Effector memory CD4-positive, alpha-beta T cell (primary cell): Measurements from ENCODE around the gene CHRDL2.

Experiments
- DNase-seq, 3 donors: peaks; one replicate each; pipeline ENCODE4 v3.0.0-alpha.2; 2020
- H3K27ac ChIP-seq: 2 replicates; pipeline ENCODE4 v1.7.0; 2013; ENCODE audit warnings: mild to moderate bottlenecking, low read length, moderate library complexity; ENCODE audit not compliant: insufficient read depth, poor library complexity, severe bottlenecking
- H3K27me3 ChIP-seq: replicated peaks from 2 replicates; pipeline ENCODE4 v1.7.0; 2013; ENCODE audit warnings: mild to moderate bottlenecking, low read length; ENCODE audit not compliant: insufficient read depth, control insufficient read depth, poor library complexity, severe bottlenecking
- H3K36me3 ChIP-seq: 2 replicates; pipeline ENCODE4 v1.7.0; 2013; ENCODE audit warnings: mild to moderate bottlenecking, low read length, moderate library complexity; ENCODE audit not compliant: control insufficient read depth, insufficient read depth
- H3K4me1 ChIP-seq: 2 replicates; pipeline ENCODE4 v1.7.0; 2013; ENCODE audit warnings: low read length, mild to moderate bottlenecking; ENCODE audit not compliant: control insufficient read depth, insufficient read depth, poor library complexity, severe bottlenecking
- H3K4me3 ChIP-seq: 2 replicates; pipeline ENCODE4 v1.7.0; 2013; ENCODE audit warnings: low read length, low read depth, mild to moderate bottlenecking; ENCODE audit not compliant: insufficient read depth, poor library complexity, severe bottlenecking
- H3K9me3 ChIP-seq: 2 replicates; pipeline ENCODE4 v1.7.0; 2013; ENCODE audit warnings: mild to moderate bottlenecking, low read length, moderate library complexity; ENCODE audit not compliant: control insufficient read depth

CHRDL2 gene

GRCh38 chr11:74654976-74655375 is 76.2 kb downstream of the CHRDL2 start:
- Histone ChIP-seq H3K27me3 (no peaks in the 10 kb centered on the region), H3K9me3 (no peaks in the 10 kb centered on the region), H3K4me1 (no peaks in the 10 kb centered on the region), H3K27ac (no peak overlapping the region), H3K4me3 (no peak overlapping the region), H3K36me3 (no peaks in the 10 kb centered on the region)
- DNase-seq: no peak

- Histone ChIP-seq H3K4me1 (no peaks in the 10 kb centered on the region), H3K27me3 (no peaks in the 10 kb centered on the region), H3K27ac (no peak overlapping the region), H3K4me3 (no peak overlapping the region), H3K36me3 (no peaks in the 10 kb centered on the region), H3K9me3 (no peaks in the 10 kb centered on the region)
- no peak for DNase-seq
Observed at GRCh38 chr11:74650498-74650897, 80.7 kb downstream of the CHRDL2 start.

GRCh38 chr11:74648894-74649293 is 82.3 kb downstream of the CHRDL2 start:
- H3K9me3 ChIP-seq: no peaks in the 10 kb centered on the region
- H3K4me3 ChIP-seq: no peak overlapping the region
- DNase-seq: no peak
- no peak overlapping the region for H3K27ac ChIP-seq
- H3K36me3 ChIP-seq: no peaks in the 10 kb centered on the region
- no peaks in the 10 kb centered on the region for H3K27me3 ChIP-seq
- no peaks in the 10 kb centered on the region for H3K4me1 ChIP-seq

GRCh38 chr11:74647831-74648230 is 83.4 kb downstream of the CHRDL2 start:
- Histone ChIP-seq H3K36me3 (no peaks in the 10 kb centered on the region), H3K27me3 (no peaks in the 10 kb centered on the region), H3K4me3 (no peak overlapping the region), H3K9me3 (no peaks in the 10 kb centered on the region), H3K27ac (no peak overlapping the region), H3K4me1 (no peaks in the 10 kb centered on the region)
- DNase-seq: no peak

GRCh38 chr11:74647404-74647803 is 83.8 kb downstream of the CHRDL2 start:
- H3K27me3 ChIP-seq: no peaks in the 10 kb centered on the region
- no peaks in the 10 kb centered on the region for H3K9me3 ChIP-seq
- no peak overlapping the region for H3K27ac ChIP-seq
- H3K4me3 ChIP-seq: no peak overlapping the region
- DNase-seq: no peak
- peaks cover 2% of the 10 kb centered on the region for H3K36me3 ChIP-seq
- H3K4me1 ChIP-seq: no peaks in the 10 kb centered on the region

- Histone ChIP-seq H3K36me3 (peaks cover 3% of the 10 kb centered on the region), H3K9me3 (no peaks in the 10 kb centered on the region), H3K4me1 (no peaks in the 10 kb centered on the region), H3K27me3 (no peaks in the 10 kb centered on the region), H3K27ac (no peak overlapping the region), H3K4me3 (no peak overlapping the region)
- DNase-seq: no peak
Observed at GRCh38 chr11:74646954-74647353, 84.3 kb downstream of the CHRDL2 start.
